GM21423 (cell line): ENCODE measurements around the gene PIGB.
A peak's percentile ranks its signal among the peaks of the same experiment; 100 is the strongest.
"Not testable (repeated sequence)": the region's sequence is repeated elsewhere in the genome, so short reads cannot be mapped to it uniquely, and the experiment has no call there.

Source experiments
- ATAC-seq: cut with Tn5 transposase; IDR thresholded peaks from one replicate; pipeline ENCODE4 v1.9.1; 2021; ENCODE audit warnings: mild to moderate bottlenecking, moderate library complexity; ENCODE audit not compliant: unreplicated experiment

The PIGB gene

DNA sequence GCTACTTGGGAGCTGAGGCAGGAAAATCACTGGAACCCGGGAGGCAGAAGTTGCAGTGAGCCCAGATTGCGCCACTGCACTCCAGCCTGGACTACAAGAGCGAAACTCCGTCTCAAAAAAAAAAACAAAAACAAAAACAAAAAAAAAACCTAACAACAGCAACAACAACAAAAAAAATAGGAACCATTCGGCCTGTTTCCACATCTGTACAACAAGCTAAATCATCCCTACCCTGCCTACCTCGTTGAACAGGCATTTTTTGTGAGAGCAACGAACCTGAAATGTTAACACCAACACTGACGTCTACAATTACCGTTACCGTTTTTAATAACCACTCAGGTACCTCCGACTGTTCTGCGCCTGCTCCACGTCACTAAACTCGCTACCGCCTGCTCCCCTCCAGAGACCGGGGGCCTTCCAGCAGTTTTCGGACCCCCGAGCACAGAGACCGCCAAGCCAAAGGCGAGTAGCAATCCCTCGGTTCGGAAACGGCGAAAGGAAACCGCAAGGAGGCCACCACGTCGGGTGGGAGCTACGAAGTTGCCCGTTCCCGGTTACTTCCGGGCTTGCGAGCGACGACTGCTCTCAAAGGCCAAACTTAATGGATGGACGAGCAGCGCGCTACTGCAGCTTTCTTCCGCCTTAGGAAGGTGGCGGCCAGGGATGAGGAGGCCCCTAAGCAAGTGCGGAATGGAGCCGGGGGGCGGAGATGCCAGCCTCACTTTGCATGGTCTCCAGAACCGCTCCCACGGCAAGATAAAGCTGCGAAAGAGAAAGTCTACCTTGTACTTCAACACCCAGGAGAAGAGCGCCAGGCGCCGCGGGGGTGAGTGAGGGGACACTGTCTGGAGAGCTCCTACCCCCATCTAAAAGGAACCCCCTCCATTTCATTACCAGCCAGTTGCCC is at the start of gene PIGB, which contains the start of gene PIGBOS1:
Gene PIGB, plus strand, starts transcription at position 635 of the 907 bp plus-strand sequence. Its CDS starts 29 bp downstream, at position 664.
Gene PIGBOS1, minus strand, starts transcription at position 536 of the 907 bp plus-strand sequence. CDS start 1,331 bp downstream, outside the sequence.
- peak; percentile 91 for ATAC-seq

DNA sequence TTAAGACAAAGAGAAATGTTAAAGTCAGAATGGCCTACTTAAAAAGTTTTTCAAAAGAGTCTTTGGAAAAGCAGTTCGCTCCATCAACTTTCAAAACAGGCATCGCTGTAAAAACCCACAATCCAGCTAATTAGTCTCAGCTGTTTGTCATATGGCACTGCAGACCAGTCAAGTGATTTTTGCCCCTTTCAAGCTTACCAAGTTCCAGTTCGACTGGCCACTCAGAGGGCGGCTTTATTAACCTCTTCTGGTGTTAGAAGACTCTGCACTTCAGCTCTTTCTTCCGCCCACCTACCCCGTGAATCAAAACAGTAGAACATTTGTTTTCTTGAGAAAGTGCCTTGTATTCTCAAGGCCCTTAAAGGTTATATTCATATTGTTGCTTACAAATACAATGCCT is 48.7 kb upstream of the PIGB start:
- ATAC-seq, result no peak

DNA sequence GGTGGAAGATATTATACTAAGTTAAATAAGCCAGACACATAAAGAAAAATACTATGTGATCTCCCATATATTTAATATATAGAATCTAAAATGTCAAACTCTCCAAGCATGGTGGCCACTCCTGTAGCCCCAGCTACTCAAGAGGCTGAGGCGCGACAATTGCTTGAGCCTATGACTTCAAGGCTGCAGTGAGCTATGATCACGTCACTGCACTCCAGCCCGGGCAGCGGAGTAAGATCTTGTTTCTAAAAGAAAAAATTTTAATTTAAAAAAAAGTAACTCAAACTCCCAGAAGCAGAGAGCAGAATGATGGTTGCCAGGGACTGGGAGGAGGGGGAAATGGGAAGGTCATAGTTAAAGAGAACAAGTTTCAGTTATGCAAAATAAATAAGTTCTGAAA is 42.7 kb upstream of the PIGB start:
- ATAC-seq, result no peak

DNA sequence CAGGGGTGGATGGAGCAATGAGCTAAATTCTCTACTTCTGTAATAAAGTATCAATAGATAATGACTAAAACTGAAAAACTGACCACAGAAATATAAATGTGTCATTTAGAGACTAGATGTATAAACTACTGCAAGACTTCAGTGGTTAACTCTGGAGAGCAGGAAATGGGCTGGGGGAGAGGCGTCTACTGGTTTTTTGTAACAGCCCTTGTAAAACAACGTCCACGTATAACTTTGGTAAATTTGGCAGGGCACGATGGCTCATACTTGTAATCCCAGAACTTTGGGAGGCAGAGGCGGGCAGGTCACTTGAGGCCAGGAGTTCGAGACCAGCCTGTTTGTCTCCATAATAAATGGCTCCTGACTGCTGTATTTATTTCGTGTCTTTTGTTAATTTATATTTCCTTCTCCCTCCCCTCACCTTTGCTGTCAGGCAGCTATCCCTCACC is 41.9 kb upstream of the PIGB start:
- peak; percentile 52 for ATAC-seq

DNA sequence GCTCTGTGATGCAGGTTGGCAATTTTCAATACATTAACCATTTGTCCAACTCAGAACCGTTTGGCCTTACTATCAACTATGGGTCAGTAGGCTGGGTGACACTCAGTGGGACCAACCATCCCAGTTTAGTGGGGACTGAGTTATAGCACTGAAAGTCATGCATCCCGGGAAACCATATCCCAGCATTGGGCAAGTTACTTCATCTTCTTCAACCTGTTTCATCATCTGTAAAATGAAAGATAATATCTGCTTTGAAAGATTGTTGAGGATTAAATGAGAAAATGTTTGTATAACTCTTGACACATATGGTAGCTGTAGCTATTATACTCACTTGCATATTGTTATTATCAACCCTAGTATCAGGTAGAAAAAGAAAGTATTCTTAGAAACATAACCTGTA is 41.3 kb upstream of the PIGB start:
- no peak for ATAC-seq

DNA sequence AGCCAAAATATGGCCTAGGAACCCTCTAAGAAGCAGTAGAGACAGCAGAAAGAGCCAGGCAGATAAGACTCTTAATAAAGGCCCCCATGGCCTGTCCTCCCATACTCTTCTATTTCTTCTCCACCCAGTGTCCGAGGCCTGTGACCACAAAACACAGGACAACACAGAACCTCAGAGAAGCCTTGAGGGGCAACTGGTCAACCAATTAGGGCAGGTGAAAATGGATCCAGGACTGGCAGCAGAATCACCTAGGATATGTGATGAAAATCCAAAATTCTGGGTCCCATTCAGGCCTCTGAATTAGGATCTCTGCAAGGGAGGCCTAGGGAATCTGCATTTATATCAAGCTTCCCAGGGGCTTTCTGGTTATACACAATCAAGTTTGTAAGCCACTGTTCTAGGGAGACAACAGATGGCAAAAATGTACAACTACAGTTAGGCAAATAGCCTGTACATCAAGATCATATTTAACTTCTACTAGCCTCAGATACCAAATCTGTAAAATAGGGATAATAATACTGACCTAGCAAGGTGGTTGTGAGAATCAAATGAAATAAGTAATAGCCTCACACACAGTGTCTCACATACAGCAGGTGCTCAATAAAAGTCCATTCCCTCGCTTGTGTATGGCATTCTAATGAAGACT is 39.8 kb upstream of the PIGB start:
- no peak for ATAC-seq

DNA sequence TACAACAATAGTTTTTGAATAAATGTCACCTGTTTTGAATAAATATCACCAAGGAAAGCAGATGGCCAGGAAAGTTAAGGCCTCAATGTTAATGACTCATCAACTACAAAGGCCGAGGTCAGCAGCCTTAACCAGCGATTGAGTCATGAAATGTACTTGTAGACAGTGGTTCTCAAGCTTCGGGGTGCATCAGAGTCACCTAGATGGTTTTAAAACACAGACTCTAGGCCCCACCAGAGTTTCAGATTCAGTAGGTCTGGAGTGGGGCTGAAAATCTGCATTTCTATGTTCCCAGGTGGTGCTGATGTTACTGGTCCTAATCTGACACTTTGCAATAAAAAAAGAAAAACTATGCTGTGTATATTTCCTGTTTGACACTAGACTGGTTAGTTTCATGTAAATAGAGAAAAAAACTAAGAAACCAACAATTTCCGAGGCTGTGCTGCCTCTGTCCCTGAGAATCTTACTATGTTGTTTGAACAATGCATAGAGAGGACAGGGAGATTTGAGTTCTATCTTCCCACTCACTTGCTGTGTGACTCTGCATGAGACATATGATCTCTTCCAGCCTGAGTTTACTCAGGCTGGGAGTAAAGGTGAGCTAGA is 39.2 kb upstream of the PIGB start:
- ATAC-seq, result peak; percentile 75

DNA sequence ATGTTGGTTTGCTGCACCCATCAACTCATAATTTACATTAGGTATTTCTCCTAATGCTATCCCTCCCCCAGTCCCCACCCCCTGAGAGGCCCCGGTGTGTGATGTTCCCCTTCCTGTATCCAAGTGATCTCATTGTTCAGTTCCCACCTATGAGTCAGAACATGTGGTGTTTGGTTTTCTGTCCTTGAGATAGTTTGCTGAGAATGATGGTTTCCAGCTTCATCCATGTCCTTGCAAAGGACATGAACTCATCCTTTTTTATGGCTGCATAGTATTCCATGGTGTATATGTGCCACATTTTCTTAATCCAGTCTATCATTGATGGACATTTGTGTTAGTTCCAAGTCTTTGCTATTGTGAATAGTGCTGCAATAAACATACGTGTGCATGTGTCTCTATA is 38.4 kb upstream of the PIGB start:
- ATAC-seq, result not testable (repeated sequence)

DNA sequence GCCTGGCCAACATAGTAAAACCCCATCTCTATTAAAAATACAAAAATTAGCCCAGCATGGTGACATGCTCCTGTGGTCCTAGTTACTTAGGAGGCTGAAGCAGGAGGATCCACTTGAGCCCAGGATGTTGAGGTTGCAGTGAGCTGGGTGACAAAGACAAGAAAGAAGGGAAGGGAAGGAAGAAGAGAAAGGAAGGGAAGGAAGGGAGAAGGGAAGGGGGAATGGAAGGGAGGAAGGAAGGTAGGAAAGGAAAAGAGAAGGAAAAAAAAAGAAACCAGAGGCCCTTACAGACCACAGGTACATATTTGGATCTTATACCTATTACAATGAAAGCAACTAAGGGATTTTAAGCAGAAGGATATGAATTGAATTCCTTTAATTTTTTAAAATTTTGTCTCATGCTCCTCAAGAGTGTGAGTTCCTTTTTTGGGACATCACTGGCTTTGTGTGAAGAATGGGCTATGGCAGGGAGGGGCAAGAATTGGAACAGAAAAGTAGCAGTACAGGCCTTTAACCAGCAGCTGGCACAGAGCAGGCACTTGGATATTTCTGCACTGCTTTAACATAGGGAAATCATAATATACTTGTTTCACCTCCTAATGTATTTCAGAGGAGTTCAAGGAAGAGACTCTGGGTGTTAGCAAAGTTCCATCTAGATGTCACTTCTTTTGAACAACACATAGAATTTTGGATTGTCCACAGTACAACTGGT is 37.3 kb upstream of the PIGB start:
- no peak for ATAC-seq

DNA sequence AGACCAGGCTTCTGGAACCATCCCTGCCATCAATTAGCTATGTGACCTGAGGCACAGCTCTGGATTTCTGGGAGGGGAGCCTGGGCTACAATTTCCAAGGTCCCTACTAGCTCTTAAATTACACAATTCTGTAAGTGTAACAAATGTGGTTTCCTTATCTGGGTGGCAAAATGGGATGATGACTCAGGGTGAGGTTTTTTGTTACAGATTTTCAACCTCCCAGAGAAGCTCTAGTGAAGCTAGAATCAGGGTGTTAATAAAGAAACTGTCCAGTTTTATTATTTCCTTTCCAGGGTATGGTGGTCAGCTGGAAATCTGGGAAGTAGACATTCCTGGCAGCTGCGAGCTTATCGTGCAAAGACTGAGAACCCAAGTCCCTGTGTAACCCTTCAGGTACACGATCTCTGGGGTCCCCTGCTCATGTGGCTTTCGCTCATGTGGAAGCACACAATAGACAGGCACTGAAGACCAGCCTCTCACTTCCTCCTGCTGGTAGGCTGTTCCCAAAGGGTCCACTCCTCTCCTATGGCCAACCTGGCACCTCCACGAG is 36.7 kb upstream of the PIGB start:
- ATAC-seq, result no peak

DNA sequence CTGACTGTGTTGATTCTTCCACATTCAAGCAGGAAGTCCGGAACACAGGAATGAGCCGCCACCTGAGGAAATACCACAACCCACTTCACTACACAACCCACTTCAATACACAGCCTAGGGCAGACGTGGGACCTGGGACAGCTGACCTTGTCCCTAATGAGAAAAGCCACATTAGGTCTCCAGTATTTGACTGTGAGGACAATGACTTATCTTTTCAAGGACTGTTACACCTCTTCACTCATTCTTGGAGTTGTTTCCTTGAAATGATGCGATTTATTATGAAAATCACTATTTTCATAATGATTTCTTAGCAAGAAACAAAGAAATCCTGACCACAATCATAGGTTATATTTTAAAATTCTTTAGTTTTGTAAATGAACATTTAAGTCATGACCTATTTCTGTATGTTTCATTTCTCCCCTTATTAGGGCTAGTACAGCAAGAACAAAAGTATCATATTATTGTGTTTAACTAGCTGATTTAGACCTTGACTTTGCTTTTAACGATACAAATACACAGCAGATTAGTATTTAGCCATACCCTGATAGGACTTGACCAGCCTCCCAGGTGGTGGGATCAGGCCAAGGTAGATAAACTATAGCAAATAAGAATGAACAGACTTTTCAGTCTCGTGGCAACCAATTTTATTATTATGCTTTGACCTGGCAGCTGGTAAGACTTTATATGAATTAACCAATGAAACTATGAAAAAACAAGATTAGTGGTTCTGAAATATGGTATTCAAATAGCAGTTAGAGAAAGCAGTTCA is 35.5 kb upstream of the PIGB start:
- no peak for ATAC-seq

DNA sequence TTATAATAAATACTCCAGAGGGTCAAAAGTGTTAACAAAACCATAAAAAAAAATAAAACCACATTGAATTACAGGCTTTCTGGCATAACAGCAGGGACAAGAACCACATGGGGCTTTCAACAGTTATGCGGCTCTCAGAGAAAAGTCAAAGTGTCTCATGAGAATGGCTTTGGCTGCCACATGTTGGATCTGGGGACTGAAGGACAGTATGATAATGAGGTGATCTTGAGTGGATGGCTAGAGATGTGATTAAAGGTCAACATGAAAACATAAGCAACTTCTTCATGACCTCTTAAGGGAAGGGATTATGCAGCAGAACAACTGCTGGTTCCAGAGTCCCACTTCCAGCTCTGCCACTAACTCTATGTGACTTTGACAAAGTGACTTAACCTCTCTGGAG is 34.6 kb upstream of the PIGB start:
- ATAC-seq, result no peak

DNA sequence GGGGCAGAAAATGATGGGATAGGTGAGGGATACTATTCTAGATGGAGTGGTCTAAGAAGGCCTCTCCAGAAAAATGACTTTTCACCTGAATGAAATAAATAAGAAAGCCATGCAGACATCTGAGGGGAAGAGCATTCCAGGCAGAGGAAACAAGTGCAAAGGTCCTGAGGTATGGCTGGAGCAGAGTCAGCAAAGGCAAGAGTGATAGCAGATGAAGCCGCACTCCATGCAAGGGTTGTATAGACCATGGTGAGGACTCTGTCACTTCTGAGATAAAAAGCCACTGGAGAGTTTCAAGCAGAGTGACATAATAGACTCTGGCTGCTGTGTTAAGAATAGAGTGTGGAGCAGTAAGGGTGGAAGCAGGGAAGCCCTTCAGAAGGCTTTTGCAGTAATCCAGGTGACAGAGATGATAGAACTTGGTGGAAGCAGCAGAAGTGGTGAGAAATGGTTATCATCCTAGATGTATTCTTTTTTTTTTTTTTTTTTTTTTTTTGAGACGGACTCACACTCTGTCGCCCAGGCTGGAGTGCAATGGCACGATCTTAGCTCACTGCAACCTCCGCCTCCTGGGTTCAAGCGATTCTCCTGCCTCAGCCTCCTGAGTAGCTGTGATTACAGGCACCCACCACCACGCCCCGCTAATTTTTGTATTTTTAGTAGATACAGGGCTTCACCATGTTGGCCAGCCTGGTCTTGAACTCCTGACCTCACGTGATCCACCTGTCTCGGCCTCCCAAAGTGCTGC is 32.4 kb upstream of the PIGB start:
- not testable (repeated sequence) for ATAC-seq

DNA sequence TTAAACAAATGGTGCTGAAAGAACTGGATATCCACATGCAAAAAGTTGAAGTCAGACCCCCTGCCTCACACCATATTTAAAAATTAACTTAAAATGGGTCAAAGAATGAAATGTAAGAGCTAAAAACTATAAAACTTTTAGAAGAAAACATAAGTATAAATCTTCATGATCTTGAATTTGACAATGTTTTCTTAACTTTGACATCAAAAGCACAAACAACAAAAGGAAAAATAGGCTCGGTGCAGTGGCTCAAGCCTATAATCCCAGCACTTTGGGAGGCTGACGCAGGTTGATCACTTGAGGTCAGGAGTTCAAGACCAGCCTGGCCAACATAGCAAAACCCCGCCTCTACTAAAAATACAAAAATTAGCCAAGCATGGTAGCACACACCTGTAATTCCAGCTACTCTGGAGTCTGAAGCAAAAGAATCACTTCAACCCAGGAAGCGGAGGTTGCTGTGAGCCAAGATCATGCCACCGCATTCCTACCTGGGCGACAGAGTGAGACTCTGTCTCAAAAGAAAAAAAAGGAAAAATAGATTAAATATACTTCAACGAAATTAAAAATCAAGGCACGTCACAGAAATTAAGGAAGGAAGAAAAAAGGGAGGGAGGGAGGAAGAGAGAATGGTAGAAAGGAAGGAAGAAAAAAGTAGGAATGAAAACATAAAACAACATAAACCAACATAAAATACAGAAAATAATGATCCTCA is 30.9 kb upstream of the PIGB start:
- no peak for ATAC-seq

DNA sequence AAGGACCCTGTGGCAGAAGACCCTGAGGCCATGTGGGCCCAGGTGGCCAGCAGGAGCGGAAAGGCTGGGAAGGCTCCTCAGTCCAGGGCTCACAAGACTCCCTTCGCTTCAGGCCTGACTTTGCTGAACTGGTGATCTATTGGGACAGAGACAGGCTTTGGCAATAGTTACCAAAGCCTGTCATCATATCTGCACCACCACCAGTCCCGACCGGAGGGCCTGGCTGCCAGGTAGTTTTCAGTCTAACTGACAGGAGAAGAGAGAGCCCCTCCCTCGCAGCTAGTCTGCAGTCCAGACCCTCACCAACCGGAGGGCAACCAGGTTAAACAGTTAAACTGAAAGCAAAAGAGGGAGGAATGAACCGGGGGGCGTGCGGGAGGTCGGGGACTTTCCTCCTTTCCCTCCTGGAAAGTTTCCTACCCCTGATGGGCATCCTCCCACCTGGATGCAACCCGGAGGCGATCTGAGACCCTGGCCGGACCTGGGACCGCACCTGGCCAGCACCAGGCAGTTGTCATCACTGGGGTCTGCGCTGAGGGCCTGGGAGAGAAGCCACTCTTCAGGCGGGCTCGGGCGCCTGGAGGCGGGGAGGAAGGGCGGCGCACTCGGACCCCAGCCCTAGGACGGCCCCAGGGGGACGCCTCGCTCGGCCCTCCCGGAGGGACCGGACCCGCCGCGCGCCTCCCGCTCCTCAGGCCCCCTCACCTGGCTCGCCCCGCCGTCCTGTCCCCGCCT is 29.8 kb upstream of the PIGB start:
- peak; percentile 36 for ATAC-seq

DNA sequence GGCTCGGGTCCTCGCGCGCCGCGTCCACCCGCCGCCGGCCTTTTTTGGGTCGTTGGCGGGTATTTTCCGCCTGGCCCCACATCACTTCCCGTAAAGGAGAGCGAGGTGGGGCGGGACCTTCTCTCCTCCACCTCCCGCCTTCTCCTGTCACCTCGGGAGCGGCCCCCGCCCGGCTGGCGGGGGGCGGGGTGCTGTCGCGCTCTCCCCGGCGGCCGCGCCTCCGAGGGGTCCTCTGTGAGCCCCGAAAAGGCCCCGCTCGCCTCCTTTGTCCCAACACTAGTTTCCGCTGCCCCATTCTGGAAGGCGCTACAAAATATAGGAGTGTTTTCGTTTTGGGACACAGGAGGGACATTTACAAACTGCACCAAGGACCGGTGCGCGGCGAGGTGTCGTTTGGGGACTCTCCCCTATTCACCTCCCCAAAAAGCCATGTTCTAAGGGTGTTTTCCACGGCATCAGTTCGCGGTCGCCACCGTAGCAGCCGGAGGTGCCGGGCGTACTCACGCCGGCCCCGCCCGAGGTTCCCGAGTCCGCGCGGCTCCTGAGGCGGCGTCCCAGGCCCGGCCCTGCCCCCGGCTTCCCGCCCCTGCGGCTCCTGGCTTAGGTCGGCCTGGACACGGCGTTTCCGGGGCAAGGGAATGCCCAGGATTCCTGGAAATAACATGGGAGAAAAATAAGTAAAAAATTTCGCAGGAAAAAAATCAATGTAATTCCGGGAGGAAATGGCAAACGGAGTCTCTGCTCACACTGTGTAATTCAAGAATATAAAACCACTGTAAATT is 29.1 kb upstream of the PIGB start, which contains the start of gene RAB27A:
Gene RAB27A, minus strand, starts transcription at position 68 of the 782 bp plus-strand sequence. CDS start 54,879 bp downstream, outside the sequence.
- ATAC-seq, result peak; percentile 68

DNA sequence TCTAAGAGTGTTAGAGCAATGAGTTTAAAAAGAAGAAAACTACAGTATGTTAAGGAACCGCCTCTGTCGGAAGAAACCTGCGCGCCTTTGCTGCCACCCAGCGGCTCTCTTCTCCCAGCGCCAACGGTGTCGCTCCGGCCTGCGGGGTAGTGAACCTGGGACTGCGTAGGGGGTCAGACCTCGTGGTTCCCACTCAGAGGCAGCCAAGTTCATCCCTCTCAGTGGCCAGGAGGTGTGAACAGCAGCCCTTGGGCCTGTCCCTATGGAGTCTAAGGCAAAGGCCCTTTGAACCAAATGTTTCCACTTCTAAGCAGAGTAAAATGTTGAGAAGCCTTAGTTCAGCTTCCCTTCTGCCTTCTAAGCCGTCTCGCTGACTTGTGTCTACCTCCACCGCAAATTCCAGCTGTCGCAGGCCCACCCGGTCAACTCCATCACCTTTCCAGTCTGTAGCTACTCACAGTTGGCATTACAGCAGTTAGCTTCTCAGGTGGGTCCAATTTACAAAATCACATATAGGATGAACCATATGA is 28.4 kb upstream of the PIGB start:
- ATAC-seq, result peak; percentile 70
